Measurements from ENCODE around the gene COL5A1.

The COL5A1 gene

GRCh38 chr9:134811079-134811672 is 169.6 kb downstream of the COL5A1 start:
- H4K5ac ChIP-seq (ENCODE audit: low read length): no peak overlapping the region
- H3K27ac ChIP-seq (ENCODE audit: low read depth, low read length): no peak overlapping the region
- no peak overlapping the region for H3K4me3 ChIP-seq (ENCODE audit: low read length)
- DNase-seq: no peak
- H2AK5ac ChIP-seq (ENCODE audit: low read length): no peak overlapping the region
- WGBS (ENCODE audit: extremely low coverage, insufficient coverage, low lambda C conversion rate): no CpG with 5 or more reads among the region's 22 CpGs
- H3K79me1 ChIP-seq (ENCODE audit: low read length): no peaks in the 10 kb centered on the region
- H3K4me1 ChIP-seq (ENCODE audit: control insufficient read depth, low read depth, low read length): no peaks in the 10 kb centered on the region
- no peak overlapping the region for H3K4me2 ChIP-seq (ENCODE audit: low read length)
- H3K56ac ChIP-seq (ENCODE audit: low read length): no peak overlapping the region
- H3K79me2 ChIP-seq (ENCODE audit: control insufficient read depth, insufficient read depth, low read length): no peaks in the 10 kb centered on the region
- no peak overlapping the region for H2BK15ac ChIP-seq (replicated peaks; ENCODE audit: low read depth)
- H2BK120ac ChIP-seq (ENCODE audit: low read depth, low read length): no peak overlapping the region
- no peaks in the 10 kb centered on the region for H3K27me3 ChIP-seq (ENCODE audit: insufficient read depth, low read length, poor library complexity)
- no peak overlapping the region for H2BK5ac ChIP-seq (ENCODE audit: low read length)
- H3K9ac ChIP-seq (ENCODE audit: low read length): no peak overlapping the region
- H3K18ac ChIP-seq (ENCODE audit: low read length): no peak overlapping the region
- H3K4ac ChIP-seq (ENCODE audit: low read depth, low read length): no peak overlapping the region
- peaks cover 38% of the 10 kb centered on the region for H3K36me3 ChIP-seq (ENCODE audit: control insufficient read depth, insufficient read depth, low read length)
- H3K23ac ChIP-seq (ENCODE audit: low read length): no peak overlapping the region
- no peak overlapping the region for H4K8ac ChIP-seq (ENCODE audit: low read depth, low read length)

GRCh38 chr9:134811673-134812342 is 170.2 kb downstream of the COL5A1 start:
- H4K8ac ChIP-seq (ENCODE audit: low read depth, low read length): no peak overlapping the region
- peaks cover 40% of the 10 kb centered on the region for H3K36me3 ChIP-seq (ENCODE audit: control insufficient read depth, insufficient read depth, low read length)
- H3K56ac ChIP-seq (ENCODE audit: low read length): no peak overlapping the region
- H3K79me1 ChIP-seq (ENCODE audit: low read length): no peaks in the 10 kb centered on the region
- no peak overlapping the region for H2AK5ac ChIP-seq (ENCODE audit: low read length)
- no peak overlapping the region for H3K27ac ChIP-seq (ENCODE audit: low read depth, low read length)
- H3K4ac ChIP-seq (ENCODE audit: low read depth, low read length): no peak overlapping the region
- DNase-seq: peak; percentile 85
- H2BK120ac ChIP-seq (ENCODE audit: low read depth, low read length): no peak overlapping the region
- no peak overlapping the region for H3K18ac ChIP-seq (ENCODE audit: low read length)
- H3K79me2 ChIP-seq (ENCODE audit: control insufficient read depth, insufficient read depth, low read length): no peaks in the 10 kb centered on the region
- no peak overlapping the region for H3K23ac ChIP-seq (ENCODE audit: low read length)
- H3K4me2 ChIP-seq (ENCODE audit: low read length): no peak overlapping the region
- no CpG with 5 or more reads among the region's 14 CpGs for WGBS (ENCODE audit: extremely low coverage, insufficient coverage, low lambda C conversion rate)
- no peak overlapping the region for H2BK5ac ChIP-seq (ENCODE audit: low read length)
- no peak overlapping the region for H3K4me3 ChIP-seq (ENCODE audit: low read length)
- no peak overlapping the region for H3K9ac ChIP-seq (ENCODE audit: low read length)
- H3K27me3 ChIP-seq (ENCODE audit: insufficient read depth, low read length, poor library complexity): no peaks in the 10 kb centered on the region
- H2BK15ac ChIP-seq (replicated peaks; ENCODE audit: low read depth): no peak overlapping the region
- no peaks in the 10 kb centered on the region for H3K4me1 ChIP-seq (ENCODE audit: control insufficient read depth, low read depth, low read length)
- H4K5ac ChIP-seq (ENCODE audit: low read length): no peak overlapping the region

GRCh38 chr9:134812343-134812673 is 170.7 kb downstream of the COL5A1 start:
- no peak overlapping the region for H2AK5ac ChIP-seq (ENCODE audit: low read length)
- no peak overlapping the region for H3K27ac ChIP-seq (ENCODE audit: low read depth, low read length)
- no peaks in the 10 kb centered on the region for H3K27me3 ChIP-seq (ENCODE audit: insufficient read depth, low read length, poor library complexity)
- H3K36me3 ChIP-seq (ENCODE audit: control insufficient read depth, insufficient read depth, low read length): peaks cover 39% of the 10 kb centered on the region
- H3K4me2 ChIP-seq (ENCODE audit: low read length): no peak overlapping the region
- no peak overlapping the region for H4K8ac ChIP-seq (ENCODE audit: low read depth, low read length)
- H3K4me3 ChIP-seq (ENCODE audit: low read length): no peak overlapping the region
- H3K4ac ChIP-seq (ENCODE audit: low read depth, low read length): no peak overlapping the region
- H3K23ac ChIP-seq (ENCODE audit: low read length): no peak overlapping the region
- H3K56ac ChIP-seq (ENCODE audit: low read length): no peak overlapping the region
- H4K5ac ChIP-seq (ENCODE audit: low read length): no peak overlapping the region
- DNase-seq: no peak
- H3K18ac ChIP-seq (ENCODE audit: low read length): no peak overlapping the region
- H3K79me1 ChIP-seq (ENCODE audit: low read length): no peaks in the 10 kb centered on the region
- no peaks in the 10 kb centered on the region for H3K4me1 ChIP-seq (ENCODE audit: control insufficient read depth, low read depth, low read length)
- no peak overlapping the region for H2BK120ac ChIP-seq (ENCODE audit: low read depth, low read length)
- no peak overlapping the region for H2BK15ac ChIP-seq (replicated peaks; ENCODE audit: low read depth)
- no peaks in the 10 kb centered on the region for H3K79me2 ChIP-seq (ENCODE audit: control insufficient read depth, insufficient read depth, low read length)
- no peak overlapping the region for H2BK5ac ChIP-seq (ENCODE audit: low read length)
- WGBS (ENCODE audit: extremely low coverage, insufficient coverage, low lambda C conversion rate): no CpG with 5 or more reads among the region's 11 CpGs
- no peak overlapping the region for H3K9ac ChIP-seq (ENCODE audit: low read length)

GRCh38 chr9:134813841-134814240 is 172.2 kb downstream of the COL5A1 start:
- no peak overlapping the region for H4K5ac ChIP-seq (ENCODE audit: low read length)
- no peaks in the 10 kb centered on the region for H3K4me1 ChIP-seq (ENCODE audit: control insufficient read depth, low read depth, low read length)
- no peak overlapping the region for H3K4me2 ChIP-seq (ENCODE audit: low read length)
- H3K79me2 ChIP-seq (ENCODE audit: control insufficient read depth, insufficient read depth, low read length): no peaks in the 10 kb centered on the region
- no peak overlapping the region for H3K27ac ChIP-seq (ENCODE audit: low read depth, low read length)
- no peak overlapping the region for H3K9ac ChIP-seq (ENCODE audit: low read length)
- H3K56ac ChIP-seq (ENCODE audit: low read length): no peak overlapping the region
- no peak overlapping the region for H2BK5ac ChIP-seq (ENCODE audit: low read length)
- H4K8ac ChIP-seq (ENCODE audit: low read depth, low read length): no peak overlapping the region
- H3K27me3 ChIP-seq (ENCODE audit: insufficient read depth, low read length, poor library complexity): no peaks in the 10 kb centered on the region
- no peak overlapping the region for H2BK120ac ChIP-seq (ENCODE audit: low read depth, low read length)
- no peak for DNase-seq
- H3K4me3 ChIP-seq (ENCODE audit: low read length): no peak overlapping the region
- no peak overlapping the region for H2BK15ac ChIP-seq (replicated peaks; ENCODE audit: low read depth)
- no peaks in the 10 kb centered on the region for H3K79me1 ChIP-seq (ENCODE audit: low read length)
- H2AK5ac ChIP-seq (ENCODE audit: low read length): no peak overlapping the region
- no peak overlapping the region for H3K23ac ChIP-seq (ENCODE audit: low read length)
- H3K4ac ChIP-seq (ENCODE audit: low read depth, low read length): no peak overlapping the region
- H3K36me3 ChIP-seq (ENCODE audit: control insufficient read depth, insufficient read depth, low read length): peaks cover 34% of the 10 kb centered on the region
- no CpG with 5 or more reads among the region's 19 CpGs for WGBS (ENCODE audit: extremely low coverage, insufficient coverage, low lambda C conversion rate)
- no peak overlapping the region for H3K18ac ChIP-seq (ENCODE audit: low read length)

GRCh38 chr9:134814598-134815215 is 173.1 kb downstream of the COL5A1 start:
- Histone ChIP-seq H2BK5ac (ENCODE audit: low read length) (no peak overlapping the region), H3K23ac (ENCODE audit: low read length) (no peak overlapping the region), H3K36me3 (ENCODE audit: control insufficient read depth, insufficient read depth, low read length) (peaks cover 39% of the 10 kb centered on the region), H3K9ac (ENCODE audit: low read length) (no peak overlapping the region), H3K4ac (ENCODE audit: low read depth, low read length) (no peak overlapping the region), H2AK5ac (ENCODE audit: low read length) (no peak overlapping the region), H3K27me3 (ENCODE audit: insufficient read depth, low read length, poor library complexity) (no peaks in the 10 kb centered on the region), H3K4me3 (ENCODE audit: low read length) (no peak overlapping the region), H4K8ac (ENCODE audit: low read depth, low read length) (no peak overlapping the region), H3K56ac (ENCODE audit: low read length) (no peak overlapping the region), H3K4me1 (ENCODE audit: control insufficient read depth, low read depth, low read length) (no peaks in the 10 kb centered on the region), H3K27ac (ENCODE audit: low read depth, low read length) (no peak overlapping the region), H4K5ac (ENCODE audit: low read length) (no peak overlapping the region), H3K18ac (ENCODE audit: low read length) (no peak overlapping the region), H3K4me2 (ENCODE audit: low read length) (no peak overlapping the region), H3K79me1 (ENCODE audit: low read length) (no peaks in the 10 kb centered on the region), H2BK15ac (replicated peaks; ENCODE audit: low read depth) (no peak overlapping the region), H3K79me2 (ENCODE audit: control insufficient read depth, insufficient read depth, low read length) (no peaks in the 10 kb centered on the region), H2BK120ac (ENCODE audit: low read depth, low read length) (no peak overlapping the region)
- no CpG with 5 or more reads among the region's 16 CpGs for WGBS (ENCODE audit: extremely low coverage, insufficient coverage, low lambda C conversion rate)
- DNase-seq: no peak
